Bronchus fibroblast of lung (primary cell): Measurements from ENCODE around the gene GMNN. TPM values are rescaled to one million over a fixed set of nuclear protein-coding genes. Genes with fewer than 3 reads are reported as not detected.

ENCODE experiments used
- total RNA-seq: library from RNA; depleted of rRNA; stranded (reverse); fragments of >200 nt; gene quantifications from 2 replicates; pipeline ENCODE4 v1.2.3, GENCODE V29; 2015

GMNN gene
- 49.7 and 51.6 TPM in 2 replicates for total RNA-seq

DNA sequence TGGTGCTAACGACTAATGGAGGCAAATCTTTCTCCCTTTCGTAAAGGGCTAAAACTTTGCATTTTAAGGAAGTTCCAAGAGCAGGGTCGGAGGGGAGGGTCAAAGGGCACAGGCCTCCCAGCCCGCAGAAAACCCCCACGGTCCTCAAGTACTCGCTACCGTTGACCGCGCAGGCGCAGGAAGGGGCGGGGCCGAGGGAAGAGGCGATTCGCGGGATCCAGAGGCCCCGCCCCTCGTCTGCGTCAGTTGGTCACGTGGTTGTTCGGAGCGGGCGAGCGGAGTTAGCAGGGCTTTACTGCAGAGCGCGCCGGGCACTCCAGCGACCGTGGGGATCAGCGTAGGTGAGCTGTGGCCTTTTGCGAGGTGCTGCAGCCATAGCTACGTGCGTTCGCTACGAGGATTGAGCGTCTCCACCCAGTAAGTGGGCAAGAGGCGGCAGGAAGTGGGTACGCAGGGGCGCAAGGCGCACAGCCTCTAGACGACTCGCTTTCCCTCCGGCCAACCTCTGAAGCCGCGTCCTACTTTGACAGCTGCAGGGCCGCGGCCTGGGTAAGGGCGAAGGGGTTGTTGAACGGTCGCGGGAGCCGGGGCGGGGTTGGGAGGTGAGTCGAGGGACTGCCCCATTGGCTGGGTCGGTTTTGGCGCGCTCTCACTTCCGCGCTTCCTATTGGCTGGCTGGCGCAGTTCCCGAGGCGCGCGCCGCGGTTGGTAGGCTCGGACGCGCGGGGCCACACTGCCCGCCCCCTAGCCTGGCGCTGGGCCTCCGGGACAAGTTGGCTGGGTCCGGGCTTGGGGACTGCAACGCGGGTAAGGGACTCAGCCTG, at the start of gene GMNN:
TSS of gene GMNN (plus strand) at position 242 of the 824 bp plus-strand sequence. CDS start 2,310 bp downstream, outside the sequence.

DNA sequence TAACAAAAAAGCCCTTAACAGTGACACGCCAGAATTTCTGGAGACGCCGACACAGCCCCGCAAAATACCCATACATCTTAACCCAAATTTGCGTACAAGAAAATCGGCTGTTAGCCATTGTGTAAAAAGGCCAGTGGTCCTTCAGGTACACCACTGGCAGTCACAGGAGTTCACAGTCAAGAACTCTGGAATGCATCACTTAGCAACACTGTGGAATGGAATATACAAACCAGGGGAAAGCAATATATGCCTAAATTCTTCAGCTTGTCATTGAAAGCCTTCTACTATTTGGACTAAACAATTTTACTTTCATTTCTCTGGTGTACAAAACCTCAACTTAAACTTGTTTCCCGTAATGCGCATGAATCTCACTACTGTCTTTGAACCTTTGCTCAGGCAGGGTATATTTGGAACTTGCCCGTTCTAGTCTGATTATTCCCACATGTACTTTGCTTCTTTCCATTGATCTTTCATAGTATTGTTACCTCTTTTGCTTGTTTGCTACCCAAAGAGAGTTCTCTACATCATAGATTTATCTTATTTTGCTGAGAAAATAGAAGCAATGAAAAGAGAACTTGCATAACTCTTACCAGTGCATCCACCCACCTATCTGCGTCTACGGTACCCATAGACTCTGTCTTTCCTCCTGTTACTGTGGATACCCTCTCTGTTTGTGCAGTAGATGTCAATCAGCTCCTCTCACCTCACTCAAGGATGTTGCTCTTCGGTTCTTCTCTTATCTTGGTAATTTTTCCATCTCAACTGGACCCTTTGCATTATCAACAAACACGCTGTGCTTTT, 24.2 kb downstream of the GMNN start, which contains the start of gene ARMH2:
TSS of gene ARMH2 (minus strand) at position 178 of the 801 bp plus-strand sequence. CDS start at position 118, 60 bp downstream.

Other genes starting within 250 kb of the GMNN start
- not detected in 2 replicates for gene KIAA0319, start 128.7 kb upstream of the GMNN start, total RNA-seq
- gene TDP2, start 108.0 kb upstream of the GMNN start, total RNA-seq, result 17.7 and 19.0 TPM in 2 replicates
- gene ACOT13, start 107.9 kb upstream of the GMNN start, total RNA-seq, result 4.9 and 5.5 TPM in 2 replicates
- 74.2 and 76.2 TPM in 2 replicates for gene C6orf62, start 55.8 kb upstream of the GMNN start, total RNA-seq
- gene ARMH2, start 24.0 kb downstream of the GMNN start, total RNA-seq, result not detected in 2 replicates
- gene RIPOR2, start 161.0 kb downstream of the GMNN start, total RNA-seq, result 0.30 and 0.67 TPM in 2 replicates